ENCODE measurements around the gene EXOC3L2. TPM values are rescaled to one million over a fixed set of nuclear protein-coding genes. Genes with fewer than 3 reads are reported as not detected.

Gene EXOC3L2
- total and polyA plus RNA-seq, 9 donors: 0.63 to 3.2 (median 1.2) TPM; not detected in 1

DNA sequence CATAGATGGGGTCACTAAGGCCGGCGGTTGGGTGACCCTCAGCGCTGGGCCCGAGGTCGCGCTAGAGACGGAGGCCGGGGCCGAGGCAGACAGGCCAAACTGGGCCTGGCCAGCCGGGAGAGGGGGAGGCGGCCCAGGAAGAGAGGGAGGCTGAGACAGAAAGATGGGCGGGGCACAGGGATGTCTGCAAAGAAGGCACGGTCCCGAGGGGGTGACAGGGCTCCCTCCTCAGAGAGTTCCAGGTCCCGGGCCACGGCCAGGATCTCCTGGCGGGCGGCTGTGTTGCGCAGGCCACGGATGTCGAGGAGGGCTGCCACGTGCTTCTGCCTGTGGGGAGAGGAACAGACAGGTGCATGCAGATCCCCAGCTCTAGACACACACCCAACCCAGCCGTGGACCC lies 32.2 kb downstream of the EXOC3L2 start:
- no peaks in the 10 kb centered on the region for H3K9me3 ChIP-seq
- no peak overlapping the region for H3K4me3 ChIP-seq
- DNase-seq: no peak
- no peaks in the 10 kb centered on the region for H3K4me1 ChIP-seq (ENCODE audit: insufficient read depth)
- no peak for TF ChIP-seq POLR2A (IDR thresholded peaks at IDR 0.05)
- no peak for TF ChIP-seq EP300 (IDR thresholded peaks at IDR 0.05)
- no peak for TF ChIP-seq CTCF (IDR thresholded peaks at IDR 0.05)
- 79 to 82% (median 80%) methylated on average over 23 of the region's 23 CpGs for WGBS, 3 donors
- H3K27me3 ChIP-seq: no peaks in the 10 kb centered on the region
- intact Hi-C loops (cut with DNase I): no loop called here
- H3K36me3 ChIP-seq: no peaks in the 10 kb centered on the region
- no peak overlapping the region for H3K27ac ChIP-seq

GRCh38 chr19:45211751-45212381 lies 33.3 kb downstream of the EXOC3L2 start:
- Histone ChIP-seq H3K27me3 (no peaks in the 10 kb centered on the region), H3K9me3 (no peaks in the 10 kb centered on the region), H3K4me3 (no peak overlapping the region), H3K4me1 (ENCODE audit: insufficient read depth) (no peaks in the 10 kb centered on the region), H3K36me3 (no peaks in the 10 kb centered on the region), H3K27ac (no peak overlapping the region)
- 29 to 37% (median 32%) methylated on average over 17 of the region's 17 CpGs for WGBS, 3 donors
- TF ChIP-seq EP300 (IDR thresholded peaks at IDR 0.05) (no peak), CTCF (IDR thresholded peaks at IDR 0.05) (no peak), POLR2A (IDR thresholded peaks at IDR 0.05) (no peak)
- DNase-seq: peak in 3 of 5 donors; percentile 31 to 44 (median 33)
- intact Hi-C loops (cut with DNase I): no loop called here

- Histone ChIP-seq H3K4me3 (no peak overlapping the region), H3K9me3 (no peaks in the 10 kb centered on the region), H3K27me3 (no peaks in the 10 kb centered on the region), H3K36me3 (no peaks in the 10 kb centered on the region), H3K27ac (no peak overlapping the region), H3K4me1 (ENCODE audit: insufficient read depth) (no peaks in the 10 kb centered on the region)
- 91 to 94% (median 93%) methylated on average over 3 of the region's 3 CpGs for WGBS, 3 donors
- intact Hi-C loops (cut with DNase I): no loop called here
- TF ChIP-seq POLR2A (IDR thresholded peaks at IDR 0.05) (no peak), EP300 (IDR thresholded peaks at IDR 0.05) (no peak), CTCF (IDR thresholded peaks at IDR 0.05) (no peak)
- no peak for DNase-seq
Measured at GRCh38 chr19:45206328-45206727, 38.9 kb downstream of the EXOC3L2 start.

GRCh38 chr19:45205810-45206209 lies 39.4 kb downstream of the EXOC3L2 start:
- WGBS, 3 donors: 82 to 87% (median 87%) methylated on average over 12 of the region's 12 CpGs
- H3K27me3 ChIP-seq: no peaks in the 10 kb centered on the region
- no peaks in the 10 kb centered on the region for H3K9me3 ChIP-seq
- intact Hi-C loops (cut with DNase I): no loop called here
- no peaks in the 10 kb centered on the region for H3K4me1 ChIP-seq (ENCODE audit: insufficient read depth)
- no peaks in the 10 kb centered on the region for H3K36me3 ChIP-seq
- DNase-seq: no peak
- TF ChIP-seq CTCF (IDR thresholded peaks at IDR 0.05) (no peak), EP300 (IDR thresholded peaks at IDR 0.05) (no peak), POLR2A (IDR thresholded peaks at IDR 0.05) (no peak)
- H3K27ac ChIP-seq: no peak overlapping the region
- H3K4me3 ChIP-seq: no peak overlapping the region
